Neural progenitor cell (in vitro differentiated cells): ENCODE results near the gene COX10. TPM values are rescaled to one million over a fixed set of nuclear protein-coding genes. Genes with fewer than 3 reads are reported as not detected.
A peak's percentile ranks its signal among the peaks of the same experiment; 100 is the strongest.

Experiments
- DNase-seq: peaks from one replicate; pipeline ENCODE4 v3.0.0-alpha.2; 2016; ENCODE audit warnings: low spot score
- H2AFZ ChIP-seq: fragments of 200-600 bp; sonication (generic); replicated peaks from 2 replicates; pipeline ENCODE4 v1.6.1; 2016; ENCODE audit warnings: antibody characterized with exemption
- H3F3A ChIP-seq: fragments of 200-600 bp; sonication (generic); 2 replicates; pipeline ENCODE4 v1.6.1; 2016; ENCODE audit warnings: antibody characterized with exemption, low read depth
- H3K27ac ChIP-seq: fragments of 200-600 bp; sonication (generic); 2 replicates; pipeline ENCODE4 v1.5.1; 2016; ENCODE audit warnings: mild to moderate bottlenecking
- H3K27me3 ChIP-seq: fragments of 200-600 bp; sonication (generic); 2 replicates; pipeline ENCODE4 v1.6.1; 2016; ENCODE audit warnings: mild to moderate bottlenecking, moderate library complexity
- H3K36me3 ChIP-seq: fragments of 200-600 bp; sonication (generic); 2 replicates; pipeline ENCODE4 v1.5.1; 2016
- H3K4me1 ChIP-seq: fragments of 200-600 bp; sonication (generic); 2 replicates; pipeline ENCODE4 v1.6.1; 2016; ENCODE audit warnings: mixed run types
- H3K4me2 ChIP-seq: fragments of 200-600 bp; sonication (generic); 2 replicates; pipeline ENCODE4 v1.6.1; 2016
- H3K4me3 ChIP-seq: fragments of 200-600 bp; sonication (generic); 2 replicates; pipeline ENCODE4 v1.5.1; 2016
- H3K79me2 ChIP-seq: fragments of 200-600 bp; sonication (generic); 2 replicates; pipeline ENCODE4 v1.6.1; 2016; ENCODE audit warnings: low read depth
- H3K9ac ChIP-seq: fragments of 200-600 bp; sonication (generic); 2 replicates; pipeline ENCODE4 v1.6.1; 2016
- H3K9me3 ChIP-seq: fragments of 200-600 bp; sonication (generic); 2 replicates; pipeline ENCODE4 v1.5.1; 2016; ENCODE audit warnings: low read depth
- H4K20me1 ChIP-seq: fragments of 200-600 bp; sonication (generic); 2 replicates; pipeline ENCODE4 v1.6.1; 2016; ENCODE audit warnings: low read depth
- H3K27ac Mint-ChIP-seq: 3 replicates; pipeline ENCODE4 v1.8.0; 2021; ENCODE audit warnings: mixed read lengths
- H3K27me3 Mint-ChIP-seq: 2 replicates; pipeline ENCODE4 v1.8.0; 2022; ENCODE audit warnings: low read depth, mild to moderate bottlenecking, inconsistent platforms, moderate library complexity, mixed read lengths; ENCODE audit not compliant: insufficient read depth
- H3K36me3 Mint-ChIP-seq: 3 replicates; pipeline ENCODE4 v1.8.0; 2021; ENCODE audit warnings: mixed read lengths
- H3K4me1 Mint-ChIP-seq: 3 replicates; pipeline ENCODE4 v1.8.0; 2021; ENCODE audit warnings: mixed read lengths
- H3K4me3 Mint-ChIP-seq: 3 replicates; pipeline ENCODE4 v1.8.0; 2021; ENCODE audit warnings: mild to moderate bottlenecking, moderate library complexity, mixed read lengths
- H3K9me3 Mint-ChIP-seq: 3 replicates; pipeline ENCODE4 v1.8.0; 2020; ENCODE audit warnings: mixed read lengths
- EZH2 ChIP-seq: fragments of 200-600 bp; sonication (generic); IDR thresholded peaks from 2 replicates; pipeline ENCODE4 v1.6.1; 2017; ENCODE audit warnings: antibody characterized with exemption, mild to moderate bottlenecking, moderate library complexity
- EZH2phosphoT487 ChIP-seq: fragments of 200-600 bp; sonication (generic); IDR thresholded peaks from 2 replicates; pipeline ENCODE4 v1.6.1; 2017; ENCODE audit warnings: antibody characterized with exemption
- total RNA-seq: library from RNA; depleted of rRNA; stranded (reverse); fragments of >200 nt; gene quantifications from 2 replicates; pipeline ENCODE4 v1.2.3, GENCODE V29; 2015; ENCODE audit warnings: low replicate concordance
- TF ChIP-seq, protein P1 (sequence below): fragments of 200-600 bp; sonication (generic); IDR thresholded peaks from 2 replicates; pipeline ENCODE4 v1.5.1; 2017; ENCODE audit warnings: antibody characterized with exemption, mild to moderate bottlenecking

COX10 gene
- total RNA-seq, 1 donor from 2014 or later = 18.0 TPM

DNA sequence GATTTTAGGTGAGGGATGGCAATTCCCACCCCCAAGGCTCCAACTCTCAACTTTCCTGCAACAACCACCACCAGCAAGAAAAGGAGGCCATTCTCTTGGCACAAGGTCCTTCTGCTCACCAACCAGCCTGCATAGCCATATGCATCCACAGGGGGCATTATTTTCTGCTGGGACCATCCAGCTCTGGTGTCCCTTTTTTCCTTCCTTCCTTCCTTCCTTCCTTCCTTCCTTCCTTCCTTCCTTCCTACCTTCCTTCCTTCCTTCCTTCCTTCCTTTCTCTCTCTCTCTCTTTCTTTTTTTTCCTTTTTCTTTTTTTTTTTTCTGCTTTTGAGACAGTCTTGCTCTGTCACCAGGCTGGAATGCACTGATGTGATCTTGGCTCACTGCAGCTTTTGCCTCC, 21.1 kb upstream of the COX10 start:
- Histone ChIP-seq H3K36me3 (no peaks in the 10 kb centered on the region), H3F3A (no peaks in the 10 kb centered on the region), H2AFZ (no peak overlapping the region), H3K9me3 (no peaks in the 10 kb centered on the region), H3K4me2 (no peak overlapping the region), H3K27ac (no peak overlapping the region), H3K9ac (no peak overlapping the region), H3K79me2 (no peaks in the 10 kb centered on the region), H4K20me1 (no peaks in the 10 kb centered on the region), H3K27me3 (no peaks in the 10 kb centered on the region), H3K4me3 (no peak overlapping the region), H3K4me1 (no peaks in the 10 kb centered on the region)
- H3K4me3 Mint-ChIP-seq = no peak overlapping the region
- peaks cover 2% of the 10 kb centered on the region for H3K36me3 Mint-ChIP-seq
- peak; percentile 31 for DNase-seq
- no peaks in the 10 kb centered on the region for H3K4me1 Mint-ChIP-seq
- no peaks in the 10 kb centered on the region for H3K27me3 Mint-ChIP-seq
- no peak overlapping the region for H3K27ac Mint-ChIP-seq
- TF ChIP-seq, protein P1, sequence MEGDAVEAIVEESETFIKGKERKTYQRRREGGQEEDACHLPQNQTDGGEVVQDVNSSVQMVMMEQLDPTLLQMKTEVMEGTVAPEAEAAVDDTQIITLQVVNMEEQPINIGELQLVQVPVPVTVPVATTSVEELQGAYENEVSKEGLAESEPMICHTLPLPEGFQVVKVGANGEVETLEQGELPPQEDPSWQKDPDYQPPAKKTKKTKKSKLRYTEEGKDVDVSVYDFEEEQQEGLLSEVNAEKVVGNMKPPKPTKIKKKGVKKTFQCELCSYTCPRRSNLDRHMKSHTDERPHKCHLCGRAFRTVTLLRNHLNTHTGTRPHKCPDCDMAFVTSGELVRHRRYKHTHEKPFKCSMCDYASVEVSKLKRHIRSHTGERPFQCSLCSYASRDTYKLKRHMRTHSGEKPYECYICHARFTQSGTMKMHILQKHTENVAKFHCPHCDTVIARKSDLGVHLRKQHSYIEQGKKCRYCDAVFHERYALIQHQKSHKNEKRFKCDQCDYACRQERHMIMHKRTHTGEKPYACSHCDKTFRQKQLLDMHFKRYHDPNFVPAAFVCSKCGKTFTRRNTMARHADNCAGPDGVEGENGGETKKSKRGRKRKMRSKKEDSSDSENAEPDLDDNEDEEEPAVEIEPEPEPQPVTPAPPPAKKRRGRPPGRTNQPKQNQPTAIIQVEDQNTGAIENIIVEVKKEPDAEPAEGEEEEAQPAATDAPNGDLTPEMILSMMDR = peak; percentile 44
- no peak for TF ChIP-seq EZH2phosphoT487
- no peaks in the 10 kb centered on the region for H3K9me3 Mint-ChIP-seq

DNA sequence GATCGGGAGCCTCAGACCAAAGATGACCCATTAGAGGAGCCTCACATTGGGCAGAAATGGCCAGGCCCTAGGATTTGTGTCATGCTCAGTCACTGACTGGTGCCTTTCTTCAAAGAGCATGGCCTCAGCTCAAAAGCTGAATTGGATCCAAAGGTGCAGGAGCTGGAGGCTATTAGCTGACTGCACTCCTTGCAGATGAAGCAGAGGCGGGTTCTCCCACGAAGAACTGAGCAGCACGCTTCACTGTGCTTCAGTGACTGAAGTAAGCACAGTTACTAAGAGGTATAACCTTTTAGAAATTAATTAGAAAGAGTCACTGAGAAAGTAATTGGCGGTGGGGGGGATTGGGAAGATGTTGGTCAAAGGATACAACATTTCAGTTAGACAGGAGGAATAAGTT, 18.7 kb upstream of the COX10 start:
- no peak overlapping the region for H3K4me3 ChIP-seq
- no peak overlapping the region for H3K4me3 Mint-ChIP-seq
- H3K4me2 ChIP-seq = no peak overlapping the region
- H3K9ac ChIP-seq = no peak overlapping the region
- no peaks in the 10 kb centered on the region for H3K27me3 Mint-ChIP-seq
- no peak overlapping the region for H3K27ac Mint-ChIP-seq
- no peaks in the 10 kb centered on the region for H3F3A ChIP-seq
- peaks cover 4% of the 10 kb centered on the region for H3K36me3 Mint-ChIP-seq
- no peaks in the 10 kb centered on the region for H3K36me3 ChIP-seq
- H3K9me3 ChIP-seq = no peaks in the 10 kb centered on the region
- no peaks in the 10 kb centered on the region for H3K4me1 Mint-ChIP-seq
- H3K4me1 ChIP-seq = no peaks in the 10 kb centered on the region
- H2AFZ ChIP-seq = no peak overlapping the region
- H4K20me1 ChIP-seq = no peaks in the 10 kb centered on the region
- H3K9me3 Mint-ChIP-seq = peaks cover 2% of the 10 kb centered on the region
- no peaks in the 10 kb centered on the region for H3K27me3 ChIP-seq
- TF ChIP-seq EZH2 = no peak
- no peak for TF ChIP-seq EZH2phosphoT487
- TF ChIP-seq, protein P1 = no peak
- no peak overlapping the region for H3K27ac ChIP-seq
- H3K79me2 ChIP-seq = no peaks in the 10 kb centered on the region
- no peak for DNase-seq

DNA sequence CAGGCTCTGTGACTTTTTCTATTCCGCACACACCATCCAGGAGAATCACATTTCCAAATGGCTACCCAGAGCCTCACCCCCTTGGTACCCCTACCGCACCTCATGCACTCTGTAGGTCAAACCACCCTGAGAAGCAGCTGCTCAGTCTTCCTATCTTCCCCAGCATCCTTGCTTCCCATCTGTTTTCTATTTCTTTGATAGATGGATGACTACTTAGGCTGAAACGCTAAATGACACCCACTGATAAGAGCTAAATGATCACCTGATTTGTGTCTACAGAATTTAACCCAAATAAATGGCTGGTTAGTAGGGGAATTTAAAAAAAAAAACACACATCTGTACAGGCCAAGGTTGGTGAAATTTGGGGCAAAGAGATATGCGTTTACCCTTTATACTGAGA, 17.6 kb upstream of the COX10 start:
- H3K27ac ChIP-seq = no peak overlapping the region

More for the DNA sequence above, 17.6 kb upstream of the COX10 start:
- no peaks in the 10 kb centered on the region for H3F3A ChIP-seq
- H4K20me1 ChIP-seq = no peaks in the 10 kb centered on the region
- no peak overlapping the region for H2AFZ ChIP-seq
- Mint-ChIP-seq H3K27ac (no peak overlapping the region), H3K36me3 (peaks cover 9% of the 10 kb centered on the region), H3K27me3 (no peaks in the 10 kb centered on the region), H3K4me3 (no peak overlapping the region), H3K4me1 (no peaks in the 10 kb centered on the region), H3K9me3 (peaks cover 7% of the 10 kb centered on the region)
- H3K4me1 ChIP-seq = no peaks in the 10 kb centered on the region
- H3K79me2 ChIP-seq = no peaks in the 10 kb centered on the region
- no peak overlapping the region for H3K4me2 ChIP-seq
- H3K9ac ChIP-seq = no peak overlapping the region
- H3K36me3 ChIP-seq = no peaks in the 10 kb centered on the region
- no peaks in the 10 kb centered on the region for H3K27me3 ChIP-seq
- TF ChIP-seq, protein P1 = no peak
- TF ChIP-seq EZH2phosphoT487 (no peak), EZH2 (no peak)
- H3K9me3 ChIP-seq = no peaks in the 10 kb centered on the region
- DNase-seq = no peak
- no peak overlapping the region for H3K4me3 ChIP-seq
